HL-60/S4 treated with retinoic acid at 250 ng/mL for 4 days and 3 days (cell line): ENCODE results near the gene AGBL4.
"Not testable (repeated sequence)": the region's sequence is repeated elsewhere in the genome, so short reads cannot be mapped to it uniquely, and the experiment has no call there.

Experiments used
- in situ Hi-C: fragments of 300-500 bp; cut with MboI; formaldehyde crosslinking; loops from 2 replicates; pipeline ENCODE4 v1.7.0; 2022; ENCODE audit warnings: low sequenced_read_pairs

AGBL4 gene

GRCh38 chr1:50023292-50024159 lies at the start of gene AGBL4:
Gene AGBL4, minus strand, starts transcription at chr1:50023954.
- in situ Hi-C loops, result no loop called here

- in situ Hi-C loops, result no loop called here
These were observed 43.1 kb upstream of the AGBL4 start for GRCh38 chr1:50066806-50067205.

- in situ Hi-C loops, result no loop called here
These were observed 36.5 kb upstream of the AGBL4 start for GRCh38 chr1:50060279-50060678.

- in situ Hi-C loops, result no loop called here
These were observed 25.0 kb upstream of the AGBL4 start for GRCh38 chr1:50048791-50049190.

- in situ Hi-C loops, result no loop called here
These were observed 24.4 kb upstream of the AGBL4 start for GRCh38 chr1:50047916-50048694.

GRCh38 chr1:50038237-50038809 lies 14.6 kb upstream of the AGBL4 start:
- in situ Hi-C loops, result no loop called here

- in situ Hi-C loops, result no loop called here
These were observed 4.0 kb upstream of the AGBL4 start for GRCh38 chr1:50027794-50028193.

GRCh38 chr1:49995734-49996133 lies 28.0 kb downstream of the AGBL4 start:
- in situ Hi-C loops, result no loop called here

GRCh38 chr1:49971088-49971487 lies 52.7 kb downstream of the AGBL4 start:
- in situ Hi-C loops, result no loop called here

GRCh38 chr1:49951385-49951784 lies 72.4 kb downstream of the AGBL4 start:
- in situ Hi-C loops, result no loop called here

GRCh38 chr1:49915301-49915700 lies 108.5 kb downstream of the AGBL4 start:
- in situ Hi-C loops, result not testable (repeated sequence)

- in situ Hi-C loops, result no loop called here
These were observed 117.4 kb downstream of the AGBL4 start for GRCh38 chr1:49906365-49906764.

GRCh38 chr1:49864581-49864980 lies 159.2 kb downstream of the AGBL4 start:
- in situ Hi-C loops, result no loop called here

GRCh38 chr1:49854741-49855140 lies 169.0 kb downstream of the AGBL4 start:
- in situ Hi-C loops, result no loop called here

GRCh38 chr1:49842596-49842995 lies 181.2 kb downstream of the AGBL4 start:
- in situ Hi-C loops, result no loop called here

- in situ Hi-C loops, result no loop called here
These were observed 182.0 kb downstream of the AGBL4 start for GRCh38 chr1:49841767-49842166.

GRCh38 chr1:49824261-49824660 lies 199.5 kb downstream of the AGBL4 start:
- in situ Hi-C loops, result no loop called here

- in situ Hi-C loops, result no loop called here
These were observed 206.1 kb downstream of the AGBL4 start for GRCh38 chr1:49817681-49818080.

GRCh38 chr1:49787013-49787412 lies 236.7 kb downstream of the AGBL4 start:
- in situ Hi-C loops, result not testable (repeated sequence)

- in situ Hi-C loops, result no loop called here
These were observed 258.7 kb downstream of the AGBL4 start for GRCh38 chr1:49765034-49765433.

GRCh38 chr1:49738118-49738517 lies 285.6 kb downstream of the AGBL4 start:
- in situ Hi-C loops, result not testable (repeated sequence)

GRCh38 chr1:49728377-49728776 lies 295.4 kb downstream of the AGBL4 start:
- in situ Hi-C loops, result no loop called here
